NOMO-1 treated with DMSO at 0.1 percent for 48 hours (cell line): ENCODE measurements around the gene WDR27.
"Not testable (repeated sequence)": the region's sequence is repeated elsewhere in the genome, so short reads cannot be mapped to it uniquely, and the experiment has no call there.

Experiments
- DNase-seq: peaks from one replicate; lab custom pipeline; 2025; ENCODE audit not compliant: unreplicated experiment; lab: John Stamatoyannopoulos, UW

The WDR27 gene

GRCh38 chr6:169664227-169664626 lies 37.6 kb downstream of the WDR27 start:
- DNase-seq, result no peak

- DNase-seq, result no peak
Observed at GRCh38 chr6:169663468-169663867, 38.4 kb downstream of the WDR27 start.

GRCh38 chr6:169661391-169661756 lies 40.5 kb downstream of the WDR27 start:
- DNase-seq, result no peak

- DNase-seq, result no peak
Observed at GRCh38 chr6:169660751-169661390, 41.0 kb downstream of the WDR27 start.

- DNase-seq, result no peak
Observed at GRCh38 chr6:169659820-169660610, 41.8 kb downstream of the WDR27 start.

- DNase-seq, result no peak
Observed at GRCh38 chr6:169657284-169657610, 44.6 kb downstream of the WDR27 start.

GRCh38 chr6:169656546-169657283 lies 45.1 kb downstream of the WDR27 start:
- DNase-seq, result no peak

- DNase-seq, result no peak
Observed at GRCh38 chr6:169654598-169655391, 47.0 kb downstream of the WDR27 start.

- no peak for DNase-seq
Observed at GRCh38 chr6:169653691-169654090, 48.1 kb downstream of the WDR27 start.

- DNase-seq, result no peak
Observed at GRCh38 chr6:169652896-169653295, 48.9 kb downstream of the WDR27 start.

- no peak for DNase-seq
Observed at GRCh38 chr6:169651498-169651897, 50.3 kb downstream of the WDR27 start.

- no peak for DNase-seq
Observed at GRCh38 chr6:169650959-169651292, 50.9 kb downstream of the WDR27 start.

- no peak for DNase-seq
Observed at GRCh38 chr6:169650241-169650958, 51.4 kb downstream of the WDR27 start.

GRCh38 chr6:169648617-169649016 lies 53.2 kb downstream of the WDR27 start:
- no peak for DNase-seq

GRCh38 chr6:169648092-169648491 lies 53.7 kb downstream of the WDR27 start:
- DNase-seq, result no peak

GRCh38 chr6:169647637-169648036 lies 54.2 kb downstream of the WDR27 start:
- DNase-seq, result no peak

- no peak for DNase-seq
Observed at GRCh38 chr6:169646906-169647567, 54.8 kb downstream of the WDR27 start.

- DNase-seq, result not testable (repeated sequence)
Observed at GRCh38 chr6:169645459-169645858, 56.4 kb downstream of the WDR27 start.

- DNase-seq, result no peak
Observed at GRCh38 chr6:169643521-169643920, 58.3 kb downstream of the WDR27 start.

- DNase-seq, result no peak
Observed at GRCh38 chr6:169642455-169642854, 59.4 kb downstream of the WDR27 start.
